GM12878 (cell line): ENCODE data around the gene STK11. TPM values are rescaled to one million over a fixed set of nuclear protein-coding genes. Genes with fewer than 3 reads are reported as not detected.

ENCODE experiments used
- ATAC-seq: fragments of 200-7000 bp; cut with Tn5 transposase; 3 replicates; pipeline ENCODE4 v1.9.1; 2020; ENCODE audit warnings: mild to moderate bottlenecking, moderate library complexity
- BruUV-seq: library from RNA; stranded (reverse); fragments of 400-500 nt; replicated peaks from 2 replicates; lab custom pipeline; 2021; lab: Mats Ljungman, UMichigan
- CTCF ChIA-PET: fragments of 300-600 bp; sonication (Branson Sonifier 250); formaldehyde crosslinking; extraction: SDS; loops from one replicate; lab custom pipeline; 2021; ENCODE audit warnings: inconsistent platforms; lab: Yijun Ruan, JAX
- POLR2A ChIA-PET: fragments of 350-600 bp; formaldehyde crosslinking; extraction: SDS; loops from one replicate; lab custom pipeline; 2021; ENCODE audit warnings: inconsistent platforms; lab: Charles Lee
- RAD21 ChIA-PET: fragments of 300-600 bp; sonication (Branson Sonifier 250); formaldehyde crosslinking; loops from one replicate; lab custom pipeline; 2023; ENCODE audit warnings: antibody characterized with exemption; ENCODE audit not compliant: unreplicated experiment; lab: Charles Lee
- SMC1A ChIA-PET: fragments of 300-600 bp; sonication (Branson Sonifier 250); formaldehyde crosslinking; loops from one replicate; lab custom pipeline; 2023; ENCODE audit not compliant: unreplicated experiment, uncharacterized antibody; lab: Charles Lee
- DNase-seq: peaks from one replicate; pipeline ENCODE4 v3.0.0-alpha.2; 2011; ENCODE audit warnings: low read depth, low spot score
- FAIRE-seq: peaks from 3 replicates; lab custom pipeline; 2011; peaks lifted over from hg19 to GRCh38; lab: Jason Lieb, UNC
- H2AFZ ChIP-seq: 2 replicates; pipeline ENCODE4 v1.6.0; 2011; ENCODE audit warnings: low read depth, low read length, control low read depth; ENCODE audit not compliant: control insufficient read depth
- H3K27ac ChIP-seq: 2 replicates; pipeline ENCODE4 v1.5.1; 2011; ENCODE audit warnings: control low read depth; ENCODE audit not compliant: control insufficient read depth, insufficient read depth
- H3K27me3 ChIP-seq, 2 experiments: replicated peaks in 1 of 2; 2 replicates each; pipeline versions ENCODE4 v1.6.0 to v1.6.1; 2011; ENCODE audit warnings: low read length in 1 of 2; ENCODE audit not compliant: control insufficient read depth in 2 of 2, insufficient read depth in 2 of 2
- H3K36me3 ChIP-seq, 2 experiments: 2 replicates each; pipeline ENCODE4 v1.5.1; 2011; ENCODE audit warnings: low read length in 1 of 2; ENCODE audit not compliant: control insufficient read depth in 2 of 2, insufficient read depth in 2 of 2
- H3K4me1 ChIP-seq: 2 replicates; pipeline ENCODE4 v1.6.1; 2011; ENCODE audit warnings: mild to moderate bottlenecking, low read length, moderate library complexity, mixed read lengths; ENCODE audit not compliant: control insufficient read depth, insufficient read depth
- H3K4me2 ChIP-seq: 2 replicates; pipeline ENCODE4 v1.6.0; 2011; ENCODE audit warnings: control low read depth; ENCODE audit not compliant: control insufficient read depth, insufficient read depth
- H3K4me3 ChIP-seq: fragments of 200-600 bp; sonication (generic); 2 replicates; pipeline ENCODE4 v1.5.1; 2016
- H3K79me2 ChIP-seq: 2 replicates; pipeline ENCODE4 v1.6.0; 2011; ENCODE audit warnings: low read length; ENCODE audit not compliant: control insufficient read depth, insufficient read depth
- H3K9ac ChIP-seq: 2 replicates; pipeline ENCODE4 v1.8.0; 2011; ENCODE audit warnings: low read length, control low read depth, mixed read lengths; ENCODE audit not compliant: control insufficient read depth, insufficient read depth
- H3K9me3 ChIP-seq: replicated peaks from 3 replicates; pipeline ENCODE4 v1.5.1; 2011; ENCODE audit warnings: mild to moderate bottlenecking, low read length; ENCODE audit not compliant: control insufficient read depth, insufficient read depth
- H4K20me1 ChIP-seq: 2 replicates; pipeline ENCODE4 v1.6.0; 2011; ENCODE audit not compliant: control insufficient read depth, insufficient read depth
- GABPA ChIP-seq: IDR thresholded peaks from 2 replicates; pipeline ENCODE4 v1.6.1; 2014; ENCODE audit warnings: antibody characterized with exemption, low read depth, mild to moderate bottlenecking, inconsistent platforms
- HDAC2 ChIP-seq: fragments of 200-600 bp; sonication (generic); IDR thresholded peaks from 2 replicates; pipeline ENCODE4 v1.6.1; 2017
- WGBS: methylation state at CpG from one replicate; pipeline ENCODE4 v1.1.6; 2016; ENCODE audit warnings: low lambda C conversion rate; ENCODE audit not compliant: insufficient replicate concordance, insufficient coverage; ENCODE audit errors: missing lambda C conversion rate; 5-methylcytosine and 5-hydroxymethylcytosine counted together
- in situ Hi-C: fragments of 300-500 bp; cut with MboI; formaldehyde crosslinking; loops from 9 replicates; pipeline ENCODE4 v1.14.3; 2018; ENCODE audit warnings: mixed read lengths
- intact Hi-C: fragments of 100-400 bp; cut with micrococcal nuclease; formaldehyde crosslinking; loops from one replicate; pipeline ENCODE4 v1.14.2; 2022; ENCODE audit not compliant: unreplicated experiment
- polyA plus RNA-seq, 11 experiments: library from polyadenylated mRNA; depleted of rRNA in 4 of 11; unstranded in 6 of 11; stranded (reverse) in 5 of 11; fragments of >200 nt; fragmentation: Nextera tagmentation in 4 of 11; fragmentation: Illumina TruSeq in 1 of 11; extraction: Ambion mirVana in 4 of 11; extraction: Trizol in 1 of 11; gene quantifications; 1 replicate in 1 of 11; 2 replicates in 10 of 11; pipeline versions ENCODE4 v1.2.1 to v1.2.3, GENCODE V29; 2011 to 2016; ENCODE audit warnings: inconsistent platforms in 2 of 11, missing spikeins in 2 of 11, low read depth in 1 of 11
- total RNA-seq, 4 experiments: library from RNA; depleted of rRNA in 3 of 4; stranded (reverse); fragments of >200 nt in 3 of 4; fragmentation: Illumina TruSeq in 1 of 4; extraction: Trizol in 1 of 4; gene quantifications; 2 replicates each; pipeline versions ENCODE4 v1.2.1 to v1.2.3, GENCODE V29; 2013 to 2021
- TF ChIP-seq, protein P1 (sequence below): IDR thresholded peaks from 2 replicates; pipeline ENCODE4 v1.6.1; 2012; ENCODE audit warnings: low read depth, low read length, improper control_type of control experiment
- TF ChIP-seq, protein P2 (sequence below): fragments of 450-650 bp; formaldehyde crosslinking; IDR thresholded peaks from 2 replicates; pipeline ENCODE4 v1.5.0; 2022; ENCODE audit warnings: mild to moderate bottlenecking, missing genetic modification characterization

Gene STK11
- total and polyA plus RNA-seq, 10 of the 15 experiments (the other 5 are each of a cell fraction or from before 2014, with no cell fraction given), result 0.33 to 71.0 (median 23.8) TPM

DNA sequence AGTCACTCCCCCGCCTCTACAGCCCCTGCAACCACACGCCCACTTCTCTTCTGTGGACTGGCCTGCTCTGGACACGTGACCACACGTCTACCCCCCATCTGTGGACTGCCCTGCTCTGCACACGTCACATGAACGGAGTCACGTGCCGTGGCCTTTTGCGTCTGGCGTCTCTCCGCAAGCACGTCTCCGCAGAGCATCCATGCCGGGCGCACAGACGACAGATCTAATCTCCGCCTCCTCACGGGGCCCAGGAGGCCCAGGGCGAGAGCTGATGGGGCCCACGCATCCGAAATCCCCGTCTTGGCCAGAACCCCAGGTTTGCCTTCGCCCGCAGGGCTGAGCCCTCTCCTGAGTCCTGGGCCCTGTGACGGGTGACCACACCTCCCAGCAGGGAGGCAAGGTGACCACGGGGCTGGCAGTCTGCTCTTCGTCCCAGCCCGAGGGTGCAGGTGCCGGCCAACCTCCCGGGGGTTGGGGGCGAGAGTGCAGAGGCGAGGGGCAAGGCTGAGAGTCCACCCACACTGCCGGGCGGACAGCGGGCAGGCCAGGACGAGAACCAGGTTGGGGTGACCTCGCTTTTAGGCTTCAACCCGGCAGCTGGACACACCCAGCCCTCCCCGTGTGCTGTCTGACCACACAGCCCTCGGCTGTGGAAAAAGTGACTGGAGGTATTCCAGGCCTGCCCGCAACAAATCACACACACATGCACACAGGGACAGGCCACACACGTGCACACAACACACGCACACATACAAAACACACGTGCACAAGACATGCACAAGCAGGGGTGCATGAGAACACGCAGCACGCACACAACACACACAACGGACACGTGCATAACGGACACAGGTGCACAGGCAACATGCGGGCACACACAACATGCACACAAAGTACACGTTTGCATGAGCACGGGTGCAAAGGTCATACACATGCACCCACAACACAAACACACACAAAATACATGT is 35.4 kb upstream of the STK11 start:
- peaks cover 11% of the 10 kb centered on the region for H3K4me1 ChIP-seq
- DNase-seq (no peak), FAIRE-seq (no peak), ATAC-seq (no peak)
- no TSS peak for BruUV-seq
- no peak overlapping the region for H2AFZ ChIP-seq
- no peak overlapping the region for H3K4me3 ChIP-seq
- no peak overlapping the region for H3K9ac ChIP-seq
- TF ChIP-seq, protein P1, sequence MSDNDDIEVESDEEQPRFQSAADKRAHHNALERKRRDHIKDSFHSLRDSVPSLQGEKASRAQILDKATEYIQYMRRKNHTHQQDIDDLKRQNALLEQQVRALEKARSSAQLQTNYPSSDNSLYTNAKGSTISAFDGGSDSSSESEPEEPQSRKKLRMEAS, result no peak
- TF ChIP-seq, protein P2, sequence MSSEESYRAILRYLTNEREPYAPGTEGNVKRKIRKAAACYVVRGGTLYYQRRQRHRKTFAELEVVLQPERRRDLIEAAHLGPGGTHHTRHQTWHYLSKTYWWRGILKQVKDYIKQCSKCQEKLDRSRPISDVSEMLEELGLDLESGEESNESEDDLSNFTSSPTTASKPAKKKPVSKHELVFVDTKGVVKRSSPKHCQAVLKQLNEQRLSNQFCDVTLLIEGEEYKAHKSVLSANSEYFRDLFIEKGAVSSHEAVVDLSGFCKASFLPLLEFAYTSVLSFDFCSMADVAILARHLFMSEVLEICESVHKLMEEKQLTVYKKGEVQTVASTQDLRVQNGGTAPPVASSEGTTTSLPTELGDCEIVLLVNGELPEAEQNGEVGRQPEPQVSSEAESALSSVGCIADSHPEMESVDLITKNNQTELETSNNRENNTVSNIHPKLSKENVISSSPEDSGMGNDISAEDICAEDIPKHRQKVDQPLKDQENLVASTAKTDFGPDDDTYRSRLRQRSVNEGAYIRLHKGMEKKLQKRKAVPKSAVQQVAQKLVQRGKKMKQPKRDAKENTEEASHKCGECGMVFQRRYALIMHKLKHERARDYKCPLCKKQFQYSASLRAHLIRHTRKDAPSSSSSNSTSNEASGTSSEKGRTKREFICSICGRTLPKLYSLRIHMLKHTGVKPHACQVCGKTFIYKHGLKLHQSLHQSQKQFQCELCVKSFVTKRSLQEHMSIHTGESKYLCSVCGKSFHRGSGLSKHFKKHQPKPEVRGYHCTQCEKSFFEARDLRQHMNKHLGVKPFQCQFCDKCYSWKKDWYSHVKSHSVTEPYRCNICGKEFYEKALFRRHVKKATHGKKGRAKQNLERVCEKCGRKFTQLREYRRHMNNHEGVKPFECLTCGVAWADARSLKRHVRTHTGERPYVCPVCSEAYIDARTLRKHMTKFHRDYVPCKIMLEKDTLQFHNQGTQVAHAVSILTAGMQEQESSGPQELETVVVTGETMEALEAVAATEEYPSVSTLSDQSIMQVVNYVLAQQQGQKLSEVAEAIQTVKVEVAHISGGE (CRISPR knock-in tag), result no peak
- TF ChIP-seq HDAC2 (no peak), GABPA (no peak)
- no peaks in the 10 kb centered on the region for H3K27me3 ChIP-seq
- no peak overlapping the region for H3K27ac ChIP-seq
- ChIA-PET RAD21 (no interaction called here), SMC1A (no interaction called here), CTCF (no interaction called here), POLR2A (no interaction called here)
- in situ Hi-C loops (no loop called here), intact Hi-C loops (loop anchor here (5.0 kb wide), 1 partner anchor 38 kb away; no protein-coding TSS in a partner anchor)
- H3K79me2 ChIP-seq, result peaks cover 53% of the 10 kb centered on the region
- H4K20me1 ChIP-seq, result no peaks in the 10 kb centered on the region
- 95% methylated on average over 50 of the region's 52 CpGs for WGBS
- H3K36me3 ChIP-seq, result peaks cover 5% of the 10 kb centered on the region in 2 experiments; a peak in 3 of 4 replicates
- peaks cover 1% of the 10 kb centered on the region; the same call in 1 of the 3 replicates for H3K9me3 ChIP-seq
- no peak overlapping the region for H3K4me2 ChIP-seq
